ENCODE data around the gene LCE1E.

LCE1E gene, protein sequence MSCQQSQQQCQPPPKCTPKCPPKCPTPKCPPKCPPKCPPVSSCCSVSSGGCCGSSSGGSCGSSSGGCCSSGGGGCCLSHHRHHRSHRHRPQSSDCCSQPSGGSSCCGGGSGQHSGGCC

DNA sequence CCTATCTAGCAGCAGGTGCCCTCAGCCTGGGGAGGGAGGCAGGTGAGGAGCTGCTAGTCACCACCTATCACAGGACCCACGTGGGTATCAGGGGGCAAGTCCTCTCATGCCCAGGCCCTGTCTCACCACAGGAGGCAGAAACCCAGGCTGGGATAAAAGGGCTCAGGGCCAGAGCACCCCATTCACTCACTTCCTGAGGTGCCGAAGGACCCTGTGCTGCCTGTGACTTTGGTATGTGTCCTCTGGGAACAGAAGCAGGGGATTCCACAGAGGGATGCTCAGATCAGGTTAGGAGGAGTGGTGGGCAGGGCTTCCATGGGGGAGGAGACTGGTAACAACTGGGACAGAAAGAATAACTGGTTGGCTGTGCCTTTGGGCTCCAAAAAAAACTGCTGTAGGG is at the start of gene LCE1E:
LCE1E (plus strand) TSS at position 181 of the 400 bp plus-strand sequence. CDS start 1,043 bp downstream, outside the sequence.
- no peaks in the 10 kb centered on the region for H3K4me1 ChIP-seq (ENCODE audit: control insufficient read depth in 1 of 2, insufficient read depth in 2 of 2, low read length in 2 of 2)
- H3K36me3 ChIP-seq (ENCODE audit: control insufficient read depth in 1 of 2, insufficient read depth in 2 of 2, low read length in 2 of 2) = no peaks in the 10 kb centered on the region
- H3K4me3 ChIP-seq (ENCODE audit: low read depth in 1 of 2, low read length in 2 of 2) = no peak within 1 kb of the TSS
- no peaks in the 10 kb centered on the region for H3K27me3 ChIP-seq (ENCODE audit: low read depth, low read length)
- H3K9me3 ChIP-seq (ENCODE audit: control insufficient read depth in 1 of 2, low read length in 2 of 2) = no peaks in the 10 kb centered on the region
- H3K27ac ChIP-seq (ENCODE audit: low read length) = no peak within 1 kb of the TSS

DNA sequence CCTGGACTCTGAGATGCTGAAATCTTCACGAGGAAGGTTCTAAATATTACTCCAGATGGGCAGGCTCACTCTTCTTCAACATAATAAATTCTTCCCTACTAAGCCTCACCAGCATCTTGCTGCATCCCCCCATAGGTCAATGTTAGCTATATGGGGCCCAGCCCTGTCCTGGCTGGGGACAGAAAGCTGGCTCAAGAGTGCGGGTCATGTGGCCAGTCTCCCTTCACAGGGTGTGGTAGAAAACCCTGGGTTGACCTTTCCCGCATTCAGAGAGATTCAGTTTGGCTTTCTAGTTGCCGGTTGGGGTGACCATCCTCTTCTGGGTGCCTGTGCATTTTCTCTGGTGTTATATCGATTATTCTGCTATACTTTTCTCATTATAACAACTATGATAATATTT is 48.1 kb upstream of the LCE1E start:
- Histone ChIP-seq H3K27me3 (ENCODE audit: low read depth, low read length) (no peaks in the 10 kb centered on the region), H3K4me3 (ENCODE audit: low read depth in 1 of 2, low read length in 2 of 2) (no peak overlapping the region), H3K27ac (ENCODE audit: low read length) (no peak overlapping the region), H3K36me3 (ENCODE audit: control insufficient read depth in 1 of 2, insufficient read depth in 2 of 2, low read length in 2 of 2) (no peaks in the 10 kb centered on the region), H3K4me1 (ENCODE audit: control insufficient read depth in 1 of 2, insufficient read depth in 2 of 2, low read length in 2 of 2) (no peaks in the 10 kb centered on the region), H3K9me3 (ENCODE audit: control insufficient read depth in 1 of 2, low read length in 2 of 2) (no peaks in the 10 kb centered on the region)

DNA sequence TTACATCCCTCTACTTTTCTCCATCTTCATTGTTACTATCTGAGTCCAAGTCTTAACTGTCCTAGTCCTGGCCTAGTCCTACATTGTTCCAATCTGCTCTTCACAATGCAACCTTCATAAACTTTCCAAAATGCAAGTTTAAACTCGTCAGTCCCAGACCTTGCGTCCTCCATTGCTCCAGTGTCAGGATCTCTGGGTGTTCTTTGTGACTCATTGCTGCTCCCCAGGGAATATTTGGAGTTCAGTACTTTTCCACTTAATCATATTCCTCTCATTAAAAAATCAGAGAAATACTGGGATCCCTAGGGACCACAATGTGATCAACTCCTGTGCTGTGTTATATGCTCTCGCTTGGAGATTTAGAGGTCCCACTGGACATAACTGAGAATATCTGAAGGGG is 46.2 kb upstream of the LCE1E start:
- Histone ChIP-seq H3K4me3 (ENCODE audit: low read depth in 1 of 2, low read length in 2 of 2) (no peak overlapping the region), H3K4me1 (ENCODE audit: control insufficient read depth in 1 of 2, insufficient read depth in 2 of 2, low read length in 2 of 2) (no peaks in the 10 kb centered on the region), H3K9me3 (ENCODE audit: control insufficient read depth in 1 of 2, low read length in 2 of 2) (no peaks in the 10 kb centered on the region), H3K36me3 (ENCODE audit: control insufficient read depth in 1 of 2, insufficient read depth in 2 of 2, low read length in 2 of 2) (no peaks in the 10 kb centered on the region), H3K27me3 (ENCODE audit: low read depth, low read length) (no peaks in the 10 kb centered on the region), H3K27ac (ENCODE audit: low read length) (no peak overlapping the region)

DNA sequence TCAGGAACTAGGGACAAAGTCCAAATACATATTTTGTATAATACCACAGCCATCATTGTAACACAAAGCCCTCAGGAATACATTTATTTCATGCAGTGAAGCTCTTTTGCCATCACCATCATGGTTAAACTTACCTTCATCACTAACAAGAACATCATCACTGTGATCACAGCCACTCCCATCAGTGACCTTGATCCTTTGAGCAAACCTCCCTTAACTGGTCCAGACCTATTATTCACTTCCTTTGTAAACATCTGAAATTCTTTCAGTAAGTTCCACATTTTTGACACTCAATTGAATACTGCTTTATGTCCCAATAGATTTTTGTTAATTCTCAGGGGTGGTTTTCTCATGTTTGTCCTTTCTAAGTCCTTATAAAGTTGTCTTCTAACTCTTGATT is 44.4 kb upstream of the LCE1E start:
- H3K4me3 ChIP-seq (ENCODE audit: low read depth in 1 of 2, low read length in 2 of 2) = no peak overlapping the region
- H3K27ac ChIP-seq (ENCODE audit: low read length) = no peak overlapping the region
- no peaks in the 10 kb centered on the region for H3K4me1 ChIP-seq (ENCODE audit: control insufficient read depth in 1 of 2, insufficient read depth in 2 of 2, low read length in 2 of 2)
- H3K27me3 ChIP-seq (ENCODE audit: low read depth, low read length) = no peaks in the 10 kb centered on the region
- H3K36me3 ChIP-seq (ENCODE audit: control insufficient read depth in 1 of 2, insufficient read depth in 2 of 2, low read length in 2 of 2) = no peaks in the 10 kb centered on the region
- no peaks in the 10 kb centered on the region for H3K9me3 ChIP-seq (ENCODE audit: control insufficient read depth in 1 of 2, low read length in 2 of 2)

DNA sequence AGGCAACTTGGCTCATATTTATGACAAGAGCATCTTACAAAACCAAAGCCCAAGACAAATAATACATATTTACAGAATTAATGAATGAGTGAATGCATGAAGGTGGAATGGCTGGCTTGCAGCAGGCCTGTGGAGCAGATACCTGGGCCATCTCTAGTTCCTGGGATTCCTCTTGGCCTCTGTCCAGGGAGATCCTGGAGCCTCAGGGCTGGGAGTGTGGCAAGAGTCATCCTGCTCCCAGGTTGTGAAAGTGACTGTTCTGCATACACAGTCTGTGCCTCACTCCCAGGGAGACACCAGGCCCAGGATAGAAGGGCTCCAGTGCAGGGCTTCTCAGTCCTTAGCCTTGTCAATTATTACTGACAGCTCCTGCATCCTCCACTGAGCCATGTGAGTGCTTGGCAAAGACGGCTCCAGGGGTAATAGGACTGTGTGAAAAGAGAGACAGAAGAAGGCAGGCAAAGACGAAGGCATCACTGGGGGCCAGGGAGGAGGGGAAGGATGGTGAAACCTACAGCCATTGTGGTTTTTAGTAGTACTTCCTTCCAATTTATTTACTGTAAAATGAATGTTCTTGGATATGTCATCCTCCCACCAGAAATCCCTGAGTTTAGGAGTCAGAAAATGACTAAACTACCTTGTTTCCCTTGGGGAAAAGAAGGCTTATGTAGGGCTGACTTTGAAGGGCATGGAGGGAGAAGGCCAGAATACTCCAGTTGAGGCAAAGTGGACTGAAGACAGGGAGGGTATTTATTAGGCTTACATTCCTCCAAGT is 42.5 kb upstream of the LCE1E start:
- Histone ChIP-seq H3K36me3 (ENCODE audit: control insufficient read depth in 1 of 2, insufficient read depth in 2 of 2, low read length in 2 of 2) (no peaks in the 10 kb centered on the region), H3K27ac (ENCODE audit: low read length) (no peak overlapping the region), H3K4me3 (ENCODE audit: low read depth in 1 of 2, low read length in 2 of 2) (no peak overlapping the region), H3K4me1 (ENCODE audit: control insufficient read depth in 1 of 2, insufficient read depth in 2 of 2, low read length in 2 of 2) (no peaks in the 10 kb centered on the region), H3K9me3 (ENCODE audit: control insufficient read depth in 1 of 2, low read length in 2 of 2) (no peaks in the 10 kb centered on the region), H3K27me3 (ENCODE audit: low read depth, low read length) (no peaks in the 10 kb centered on the region)

DNA sequence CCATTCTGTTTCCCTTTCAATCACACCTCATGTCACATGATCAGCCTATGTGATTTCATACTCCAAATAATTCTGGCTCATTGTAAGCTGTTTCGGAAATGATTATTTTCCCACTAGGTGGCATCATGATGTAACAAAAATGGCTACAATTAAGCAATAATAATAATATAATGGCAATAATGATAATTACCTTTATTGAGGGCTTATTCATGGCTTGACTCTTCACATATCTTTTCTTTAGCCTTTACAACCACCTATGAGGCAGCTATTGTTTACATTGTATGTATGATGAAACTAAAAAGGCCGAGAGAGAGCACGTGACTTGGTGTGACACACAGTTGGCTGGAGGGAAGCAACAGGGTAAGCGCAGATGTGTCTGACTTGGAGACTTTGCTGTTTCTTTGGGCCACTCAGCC is 40.8 kb upstream of the LCE1E start:
- no peak overlapping the region for H3K27ac ChIP-seq (ENCODE audit: low read length)
- H3K36me3 ChIP-seq (ENCODE audit: control insufficient read depth in 1 of 2, insufficient read depth in 2 of 2, low read length in 2 of 2) = no peaks in the 10 kb centered on the region
- H3K27me3 ChIP-seq (ENCODE audit: low read depth, low read length) = no peaks in the 10 kb centered on the region
- H3K4me1 ChIP-seq (ENCODE audit: control insufficient read depth in 1 of 2, insufficient read depth in 2 of 2, low read length in 2 of 2) = no peaks in the 10 kb centered on the region
- no peaks in the 10 kb centered on the region for H3K9me3 ChIP-seq (ENCODE audit: control insufficient read depth in 1 of 2, low read length in 2 of 2)
- no peak overlapping the region for H3K4me3 ChIP-seq (ENCODE audit: low read depth in 1 of 2, low read length in 2 of 2)

DNA sequence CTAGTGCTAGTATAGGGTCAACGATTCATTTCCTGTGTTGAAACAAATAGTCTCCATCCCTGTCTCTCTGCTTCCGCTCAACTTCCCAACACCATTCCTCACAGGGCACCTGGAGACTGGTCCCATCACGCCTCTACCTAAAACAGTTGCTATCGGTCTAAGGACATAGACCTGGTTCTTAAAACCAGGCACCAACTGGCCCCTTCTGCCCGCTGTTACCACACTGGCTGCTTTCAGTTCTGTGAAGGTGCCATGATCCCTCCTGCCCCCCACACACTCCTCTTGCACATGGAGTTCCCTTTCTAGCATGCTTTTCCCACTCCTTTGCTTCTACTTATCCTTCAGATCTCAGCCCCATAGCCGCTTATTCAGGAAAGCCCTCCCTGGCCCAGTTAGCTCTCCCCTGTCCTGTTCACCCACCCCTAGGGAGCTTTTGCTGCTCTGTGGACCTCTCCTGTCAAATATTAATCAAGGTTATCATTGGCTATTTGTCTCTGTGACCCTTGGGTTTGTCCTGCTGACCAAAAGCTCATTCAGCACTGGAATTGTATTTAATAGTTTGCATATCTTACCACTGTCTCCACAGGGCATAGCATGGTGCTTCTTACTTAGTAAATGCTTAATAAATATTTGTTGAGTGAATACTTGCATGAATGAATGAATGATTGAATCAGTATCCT is 40.2 kb upstream of the LCE1E start:
- Histone ChIP-seq H3K36me3 (ENCODE audit: control insufficient read depth in 1 of 2, insufficient read depth in 2 of 2, low read length in 2 of 2) (no peaks in the 10 kb centered on the region), H3K27me3 (ENCODE audit: low read depth, low read length) (no peaks in the 10 kb centered on the region), H3K4me1 (ENCODE audit: control insufficient read depth in 1 of 2, insufficient read depth in 2 of 2, low read length in 2 of 2) (no peaks in the 10 kb centered on the region), H3K9me3 (ENCODE audit: control insufficient read depth in 1 of 2, low read length in 2 of 2) (no peaks in the 10 kb centered on the region), H3K4me3 (ENCODE audit: low read depth in 1 of 2, low read length in 2 of 2) (no peak overlapping the region), H3K27ac (ENCODE audit: low read length) (no peak overlapping the region)

DNA sequence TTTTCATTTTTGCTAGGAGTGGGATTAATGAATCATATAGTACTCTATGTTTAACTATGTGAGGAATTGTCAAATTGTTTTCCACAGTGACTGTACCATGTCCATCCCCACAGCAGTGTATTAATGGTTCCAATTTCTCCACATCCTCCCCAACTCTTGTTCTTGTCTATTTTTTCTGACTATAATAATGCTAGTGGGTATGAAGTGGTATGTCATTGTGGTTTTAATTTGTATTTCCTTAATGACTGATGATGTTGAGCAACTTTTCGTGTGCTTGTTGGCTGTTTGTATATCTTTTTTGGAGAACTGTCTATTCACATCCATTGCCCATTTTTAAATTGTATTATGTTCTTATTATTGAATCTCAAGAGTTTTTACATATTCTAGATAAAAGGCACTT is 38.2 kb upstream of the LCE1E start:
- Histone ChIP-seq H3K27me3 (ENCODE audit: low read depth, low read length) (no peaks in the 10 kb centered on the region), H3K36me3 (ENCODE audit: control insufficient read depth in 1 of 2, insufficient read depth in 2 of 2, low read length in 2 of 2) (no peaks in the 10 kb centered on the region), H3K4me3 (ENCODE audit: low read depth in 1 of 2, low read length in 2 of 2) (no peak overlapping the region), H3K27ac (ENCODE audit: low read length) (no peak overlapping the region), H3K4me1 (ENCODE audit: control insufficient read depth in 1 of 2, insufficient read depth in 2 of 2, low read length in 2 of 2) (no peaks in the 10 kb centered on the region), H3K9me3 (ENCODE audit: control insufficient read depth in 1 of 2, low read length in 2 of 2) (no peaks in the 10 kb centered on the region)

DNA sequence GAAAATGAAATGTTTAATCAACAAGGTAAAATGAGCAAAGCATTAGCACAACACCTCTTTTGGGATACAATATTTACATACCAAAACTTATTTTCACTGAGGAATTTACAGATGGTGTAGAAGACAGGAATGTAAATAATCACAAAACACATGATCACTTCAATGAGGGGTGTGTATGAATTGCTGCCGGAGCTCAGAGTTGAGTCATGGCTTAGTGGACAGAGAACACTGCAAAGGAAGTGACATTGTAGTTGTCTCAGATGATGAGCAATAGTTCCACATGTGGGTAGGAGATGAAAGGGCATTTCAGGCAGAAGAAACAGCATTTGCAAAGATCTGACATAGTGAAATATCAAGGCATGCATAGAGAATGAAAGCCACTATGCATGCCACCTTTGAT is 33.8 kb upstream of the LCE1E start:
- H3K4me1 ChIP-seq (ENCODE audit: control insufficient read depth in 1 of 2, insufficient read depth in 2 of 2, low read length in 2 of 2) = no peaks in the 10 kb centered on the region
- no peaks in the 10 kb centered on the region for H3K36me3 ChIP-seq (ENCODE audit: control insufficient read depth in 1 of 2, insufficient read depth in 2 of 2, low read length in 2 of 2)
- H3K4me3 ChIP-seq (ENCODE audit: low read depth in 1 of 2, low read length in 2 of 2) = no peak overlapping the region
- no peaks in the 10 kb centered on the region for H3K9me3 ChIP-seq (ENCODE audit: control insufficient read depth in 1 of 2, low read length in 2 of 2)
- H3K27me3 ChIP-seq (ENCODE audit: low read depth, low read length) = no peaks in the 10 kb centered on the region
- no peak overlapping the region for H3K27ac ChIP-seq (ENCODE audit: low read length)

DNA sequence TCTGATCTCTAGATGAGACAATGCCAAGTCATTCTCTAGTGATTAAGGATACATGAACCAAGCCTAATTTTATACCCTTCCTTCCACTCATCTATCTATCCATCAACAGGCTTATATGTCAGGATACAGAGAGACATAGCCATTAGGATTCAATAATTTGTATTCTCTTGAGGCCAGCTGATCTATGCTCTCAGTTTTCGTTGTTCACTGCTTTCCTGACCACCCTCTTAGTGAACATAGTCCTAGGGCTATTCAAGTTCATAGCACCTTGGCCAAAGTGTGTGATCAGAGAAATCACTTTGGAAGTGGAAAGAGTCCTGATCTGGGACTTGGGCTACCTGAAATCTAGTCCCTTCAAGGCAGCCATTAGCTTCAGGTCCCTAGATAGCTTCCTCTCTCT is 32.5 kb upstream of the LCE1E start:
- Histone ChIP-seq H3K4me1 (ENCODE audit: control insufficient read depth in 1 of 2, insufficient read depth in 2 of 2, low read length in 2 of 2) (no peaks in the 10 kb centered on the region), H3K4me3 (ENCODE audit: low read depth in 1 of 2, low read length in 2 of 2) (no peak overlapping the region), H3K27me3 (ENCODE audit: low read depth, low read length) (no peaks in the 10 kb centered on the region), H3K9me3 (ENCODE audit: control insufficient read depth in 1 of 2, low read length in 2 of 2) (no peaks in the 10 kb centered on the region), H3K36me3 (ENCODE audit: control insufficient read depth in 1 of 2, insufficient read depth in 2 of 2, low read length in 2 of 2) (no peaks in the 10 kb centered on the region), H3K27ac (ENCODE audit: low read length) (no peak overlapping the region)

DNA sequence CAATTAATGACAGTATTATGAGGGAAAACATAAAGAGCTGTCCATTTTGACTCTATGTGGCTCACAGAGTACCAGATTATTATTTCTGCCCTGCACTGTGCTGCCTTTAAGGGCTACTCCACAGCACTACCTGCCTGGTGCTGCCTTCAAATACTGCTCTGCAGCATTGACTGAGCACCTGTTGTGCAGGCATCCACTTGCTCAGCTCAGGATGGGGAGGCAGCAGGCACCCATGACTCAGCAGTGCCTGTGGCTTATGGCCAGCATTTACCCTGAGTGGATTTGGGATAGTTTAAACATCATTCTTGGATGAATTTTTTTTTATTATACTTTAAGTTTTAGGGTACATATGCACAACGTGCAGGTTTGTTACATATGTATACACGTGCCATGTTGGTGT is 29.2 kb upstream of the LCE1E start:
- no peaks in the 10 kb centered on the region for H3K27me3 ChIP-seq (ENCODE audit: low read depth, low read length)
- no peak overlapping the region for H3K4me3 ChIP-seq (ENCODE audit: low read depth in 1 of 2, low read length in 2 of 2)
- no peaks in the 10 kb centered on the region for H3K36me3 ChIP-seq (ENCODE audit: control insufficient read depth in 1 of 2, insufficient read depth in 2 of 2, low read length in 2 of 2)
- no peaks in the 10 kb centered on the region for H3K9me3 ChIP-seq (ENCODE audit: control insufficient read depth in 1 of 2, low read length in 2 of 2)
- H3K27ac ChIP-seq (ENCODE audit: low read length) = no peak overlapping the region
- no peaks in the 10 kb centered on the region for H3K4me1 ChIP-seq (ENCODE audit: control insufficient read depth in 1 of 2, insufficient read depth in 2 of 2, low read length in 2 of 2)
